K562 (cell line): ENCODE results near the gene NUP133. TPM values are rescaled to one million over a fixed set of nuclear protein-coding genes. Genes with fewer than 3 reads are reported as not detected.

Source experiments
- ATAC-seq: fragments of 200-7000 bp; cut with Tn5 transposase; 3 replicates; pipeline ENCODE4 v1.9.1; 2020; ENCODE audit warnings: moderate library complexity
- BruUV-seq: library from RNA; stranded (reverse); fragments of 400-500 nt; replicated peaks from 2 replicates; lab custom pipeline; 2021; lab: Mats Ljungman, UMichigan
- CTCF ChIA-PET: fragments of 300-600 bp; formaldehyde crosslinking; extraction: SDS; loops from one replicate; lab custom pipeline; 2021; ENCODE audit warnings: low intra/inter-chr PET ratio; lab: Yijun Ruan, JAX
- POLR2A ChIA-PET: fragments of 300-600, 350-650 bp; sonication (Branson Sonifier 250); formaldehyde crosslinking; extraction: SDS; loops from one replicate; lab custom pipeline; 2021; ENCODE audit warnings: antibody characterized with exemption, inconsistent platforms; lab: Yijun Ruan, JAX
- DNase-seq, 4 experiments: peaks; one replicate each; pipeline versions ENCODE4 v3.0.0 to v3.0.0-alpha.2; 2011 to 2018; ENCODE audit warnings: low spot score in 3 of 4, mixed read lengths in 3 of 4; ENCODE audit errors: extremely low read depth in 1 of 4
- FAIRE-seq: peaks from 2 replicates; lab custom pipeline; 2011; peaks lifted over from hg19 to GRCh38; lab: Jason Lieb, UNC
- H2AFZ ChIP-seq: 2 replicates; pipeline ENCODE4 v1.6.0; 2011; ENCODE audit warnings: low read depth, low read length, control low read depth, inconsistent platforms
- H3K27ac ChIP-seq: fragments of 200-600 bp; 3 replicates; pipeline ENCODE4 v1.8.0; 2011; ENCODE audit warnings: low read depth, mild to moderate bottlenecking, control low read depth, inconsistent platforms, low read length, moderate library complexity, mixed read lengths; ENCODE audit errors: extremely low read depth
- H3K27me3 ChIP-seq, 2 experiments: fragments of 300-600 bp in 1 of 2; 2 replicates in 1 of 2; 3 replicates in 1 of 2; pipeline versions ENCODE4 v1.6.0 to v1.8.0; 2011; ENCODE audit warnings: inconsistent platforms in 2 of 2, low read length in 2 of 2, mild to moderate bottlenecking in 1 of 2, mixed read lengths in 1 of 2, moderate library complexity in 1 of 2; ENCODE audit not compliant: control insufficient read depth in 2 of 2, insufficient read depth in 2 of 2
- H3K36me3 ChIP-seq: fragments of 300-600 bp; 3 replicates; pipeline ENCODE4 v1.8.0; 2011; ENCODE audit warnings: mild to moderate bottlenecking, low read length, inconsistent platforms; ENCODE audit not compliant: control insufficient read depth, insufficient read depth
- H3K4me1 ChIP-seq, 2 experiments: fragments of 200-600 bp in 1 of 2; replicated peaks in 1 of 2; 2 replicates in 1 of 2; 3 replicates in 1 of 2; pipeline versions ENCODE4 v1.5.1 to v1.8.0; 2011; ENCODE audit warnings: inconsistent platforms in 2 of 2, low read length in 2 of 2, mild to moderate bottlenecking in 1 of 2, mixed read lengths in 1 of 2, moderate library complexity in 1 of 2; ENCODE audit not compliant: control insufficient read depth in 2 of 2, insufficient read depth in 2 of 2
- H3K4me2 ChIP-seq: 2 replicates; pipeline ENCODE4 v1.6.1; 2011; ENCODE audit warnings: low read length, control low read depth, inconsistent platforms, mixed read lengths; ENCODE audit not compliant: insufficient read depth
- H3K4me3 ChIP-seq: fragments of 200-600 bp; sonication (generic), shearing (Covaris generic); 2 replicates; pipeline ENCODE4 v1.5.1; 2016; ENCODE audit warnings: control low read depth, inconsistent platforms
- H3K79me2 ChIP-seq: fragments of 200-600 bp; 3 replicates; pipeline ENCODE4 v1.8.0; 2011; ENCODE audit warnings: low read length, inconsistent platforms; ENCODE audit not compliant: control insufficient read depth, insufficient read depth
- H3K9ac ChIP-seq, 2 experiments: 2 replicates each; pipeline versions ENCODE4 v1.6.0 to v1.6.1; 2011; ENCODE audit warnings: low read depth in 2 of 2, low read length in 2 of 2, control low read depth in 1 of 2, inconsistent platforms in 1 of 2, mild to moderate bottlenecking in 1 of 2, mixed read lengths in 1 of 2; ENCODE audit not compliant: insufficient read depth in 1 of 2
- H3K9me1 ChIP-seq: one replicate; pipeline ENCODE4 v1.6.0; 2011; ENCODE audit warnings: inconsistent platforms, mild to moderate bottlenecking, low read length, moderate library complexity; ENCODE audit not compliant: control insufficient read depth, insufficient read depth
- H3K9me3 ChIP-seq: replicated peaks from 2 replicates; pipeline ENCODE4 v1.5.1; 2011; ENCODE audit warnings: low read depth, low read length, inconsistent platforms; ENCODE audit not compliant: control insufficient read depth, insufficient read depth
- H4K20me1 ChIP-seq: replicated peaks from 2 replicates; pipeline ENCODE4 v1.6.1; 2011; ENCODE audit warnings: low read length, inconsistent platforms, mixed read lengths; ENCODE audit not compliant: control insufficient read depth, insufficient read depth
- BACH1 ChIP-seq: fragments of 200-800 bp; sonication (Bioruptor generic); IDR thresholded peaks from 2 replicates; pipeline ENCODE4 v1.6.1; 2016; ENCODE audit warnings: missing genetic modification characterization, missing compliant biosample characterization
- CCAR2 ChIP-seq: fragments of 200-400 bp; formaldehyde crosslinking; IDR thresholded peaks from 2 replicates; pipeline ENCODE4 v1.6.1; 2017; ENCODE audit warnings: mild to moderate bottlenecking, low read depth, low read length
- CREBBP ChIP-seq: IDR thresholded peaks from one replicate; pipeline ENCODE4 v1.6.1; 2012; ENCODE audit warnings: low read depth, mild to moderate bottlenecking, control low read depth, inconsistent platforms, low read length
- ETV6 ChIP-seq, 3 experiments: fragments of 150-350 bp in 1 of 3; sonication (generic) in 1 of 3; formaldehyde crosslinking in 1 of 3; IDR thresholded peaks; 2 replicates each; pipeline versions ENCODE4 v1.6.1 to v1.8.0; 2014 to 2022; ENCODE audit warnings: borderline replicate concordance in 2 of 3, low read depth in 2 of 3, antibody characterized with exemption in 1 of 3, low read length in 1 of 3, mild to moderate bottlenecking in 1 of 3, missing genetic modification reagents in 1 of 3
- HMG20B ChIP-seq: fragments of 250-450 bp; sonication (Bioruptor Pico); IDR thresholded peaks from 2 replicates; pipeline ENCODE4 v1.5.0; 2021; ENCODE audit warnings: mild to moderate bottlenecking
- KLF16 ChIP-seq: IDR thresholded peaks from 2 replicates; pipeline ENCODE4 v1.6.1; 2016; ENCODE audit warnings: antibody characterized with exemption
- MAFK ChIP-seq: IDR thresholded peaks from 2 replicates; pipeline ENCODE4 v1.6.1; 2011; ENCODE audit warnings: low read length, improper control_type of control experiment
- MYC ChIP-seq, 2 experiments: fragments of 250-450 bp in 1 of 2; sonication (Bioruptor Pico) in 1 of 2; IDR thresholded peaks; 2 replicates each; pipeline versions ENCODE4 v1.5.1 to v1.6.1; 2012 to 2021; ENCODE audit warnings: low read depth in 2 of 2, borderline replicate concordance in 1 of 2, improper control_type of control experiment in 1 of 2, low read length in 1 of 2, mild to moderate bottlenecking in 1 of 2, moderate library complexity in 1 of 2
- NFXL1 ChIP-seq: fragments of 450-650 bp; formaldehyde crosslinking; IDR thresholded peaks from 2 replicates; pipeline ENCODE4 v1.4.0; 2021; ENCODE audit warnings: mild to moderate bottlenecking
- SRF ChIP-seq, 2 experiments: fragments of 250-450, 450-650 bp in 1 of 2; sonication (Bioruptor Pico) in 1 of 2; sonication (generic) in 1 of 2; formaldehyde crosslinking; IDR thresholded peaks; 2 replicates each; pipeline versions ENCODE4 v1.5.0 to v1.5.1; 2020 to 2022; ENCODE audit warnings: mild to moderate bottlenecking in 1 of 2, missing genetic modification reagents in 1 of 2
- TEAD1 ChIP-seq, 2 experiments: fragments of 450-650 bp in 1 of 2; sonication (generic) in 1 of 2; formaldehyde crosslinking; IDR thresholded peaks; 2 replicates each; pipeline versions ENCODE4 v1.4.0 to v1.8.0; 2020 to 2022; ENCODE audit warnings: mild to moderate bottlenecking in 2 of 2, missing genetic modification reagents in 1 of 2
- ZNF174 ChIP-seq: fragments of 250-450 bp; sonication (Bioruptor Pico); IDR thresholded peaks from 2 replicates; pipeline ENCODE4 v1.4.0; 2020; ENCODE audit warnings: mild to moderate bottlenecking
- ZNF217 ChIP-seq: sonication (generic); formaldehyde crosslinking; IDR thresholded peaks from 2 replicates; pipeline ENCODE4 v1.8.0; 2022; ENCODE audit warnings: mild to moderate bottlenecking, missing genetic modification reagents
- WGBS: fragments of 100-300 bp; shearing (Covaris generic); methylation state at CpG from one replicate; pipeline ENCODE4 v1.1.6; 2016; ENCODE audit warnings: low coverage, mixed read lengths; ENCODE audit not compliant: insufficient coverage; ENCODE audit errors: missing lambda C conversion rate; 5-methylcytosine and 5-hydroxymethylcytosine counted together
- in situ Hi-C: fragments of 300-500 bp; cut with MboI; formaldehyde crosslinking; loops from 4 replicates; pipeline ENCODE4 v1.15.0; 2018; ENCODE audit warnings: inconsistent platforms, mixed read lengths
- intact Hi-C: fragments of 100-400 bp; cut with micrococcal nuclease; formaldehyde crosslinking; loops from 2 replicates; pipeline ENCODE4 v1.14.2; 2022
- polyA plus RNA-seq, 8 experiments: library from polyadenylated mRNA; depleted of rRNA in 4 of 8; stranded (reverse) in 5 of 8; unstranded in 3 of 8; fragments of >200 nt; fragmentation: Nextera tagmentation in 2 of 8; fragmentation: Illumina TruSeq in 1 of 8; extraction: Ambion mirVana in 2 of 8; extraction: Trizol in 1 of 8; gene quantifications; 2 replicates each; pipeline versions ENCODE4 v1.2.1 to v1.2.3, GENCODE V29; 2011 to 2014; ENCODE audit warnings: inconsistent platforms in 1 of 8, missing spikeins in 1 of 8
- total RNA-seq, 7 experiments: library from RNA; depleted of rRNA in 6 of 7; stranded (reverse); fragments of >200 nt in 6 of 7; fragmentation: Illumina TruSeq in 2 of 7; extraction: Trizol in 2 of 7; gene quantifications; 2 replicates each; pipeline versions ENCODE4 v1.2.1 to v1.2.3, GENCODE V29; 2011 to 2021; ENCODE audit warnings: low replicate concordance in 1 of 7
- TF ChIP-seq, protein P1 (sequence below), 2 experiments: fragments of 200-800 bp in 1 of 2; sonication (Bioruptor generic) in 1 of 2; sonication (generic) in 1 of 2; formaldehyde crosslinking in 1 of 2; IDR thresholded peaks in 1 of 2; conservative IDR thresholded peaks in 1 of 2; 2 replicates each; pipeline versions ENCODE4 v1.5.0 to v1.6.1; 2016 to 2020; ENCODE audit warnings: missing compliant biosample characterization in 1 of 2, missing genetic modification characterization in 1 of 2, missing genetic modification reagents in 1 of 2
- TF ChIP-seq, protein P2 (sequence below): sonication (generic); formaldehyde crosslinking; IDR thresholded peaks from 2 replicates; pipeline ENCODE4 v1.8.1; 2023; ENCODE audit warnings: mild to moderate bottlenecking, missing genetic modification reagents
- TF ChIP-seq, protein P3 (sequence below): fragments of 450-650 bp; IDR thresholded peaks from 2 replicates; pipeline ENCODE4 v1.7.0; 2016; ENCODE audit warnings: borderline replicate concordance

The NUP133 gene
- total and polyA plus RNA-seq, 9 of the 15 experiments (the other 6 are each of a cell fraction or from before 2014, with no cell fraction given) = 21.7 to 85.1 (median 61.3) TPM

DNA sequence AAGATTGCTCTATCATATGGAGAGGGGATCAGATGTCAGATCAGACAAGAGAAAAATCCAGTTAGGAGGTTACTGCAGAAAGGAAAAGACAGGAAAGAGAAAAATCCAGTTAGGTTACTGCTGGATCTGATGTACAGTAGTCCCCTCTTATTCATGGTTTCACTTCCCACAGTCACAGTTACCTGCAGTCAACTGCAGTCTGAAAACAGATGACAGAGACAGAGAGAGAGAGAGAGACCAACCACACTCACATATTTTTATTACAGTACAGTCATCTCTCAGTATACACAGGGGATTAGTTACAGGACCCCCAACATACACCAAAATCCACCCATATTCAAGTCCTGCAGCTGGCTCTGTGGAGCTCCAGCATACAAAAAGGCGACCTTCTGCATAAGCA lies 29.3 kb downstream of the NUP133 start:
- POLR2A ChIA-PET = interaction anchor here (1.5 kb wide), 1 partner anchor 11 kb away, joined by 3 read pairs; no protein-coding TSS in a partner anchor
- H3K36me3 ChIP-seq = peaks cover 88% of the 10 kb centered on the region

More for the DNA sequence above, 29.3 kb downstream of the NUP133 start:
- Histone ChIP-seq H3K79me2 (no peaks in the 10 kb centered on the region), H3K9me1 (no peaks in the 10 kb centered on the region), H3K9ac (no peak overlapping the region), H2AFZ (no peak overlapping the region), H3K4me3 (no peak overlapping the region)
- intact Hi-C loops = no loop called here
- ATAC-seq = no peak
- 72% methylated on average over 1 of the region's 1 CpG for WGBS
- FAIRE-seq = no peak
- TF ChIP-seq NFXL1 (CRISPR knock-in tag) (no peak), ZNF217 (CRISPR knock-in tag) (no peak), CCAR2 (no peak), SRF (CRISPR knock-in tag; IDR thresholded peaks at IDR 0.05) (no peak), CREBBP (no peak), MYC (IDR thresholded peaks at IDR 0.05; ENCODE audit: low read depth, low read length) (no peak), MYC (CRISPR knock-in tag; IDR thresholded peaks at IDR 0.05; ENCODE audit: borderline replicate concordance, low read depth) (no peak), MAFK (no peak), ETV6 (IDR thresholded peaks at IDR 0.05; ENCODE audit: borderline replicate concordance in 1 of 2, low read depth in 2 of 2, low read length in 1 of 2) (no peak), ETV6 (CRISPR knock-in tag; IDR thresholded peaks at IDR 0.05; ENCODE audit: borderline replicate concordance) (no peak), TEAD1 (CRISPR knock-in tag; IDR thresholded peaks at IDR 0.05) (no peak), BACH1 (tag) (no peak), HMG20B (CRISPR knock-in tag) (no peak), KLF16 (no peak), ZNF174 (no peak)
- TF ChIP-seq, protein P1, sequence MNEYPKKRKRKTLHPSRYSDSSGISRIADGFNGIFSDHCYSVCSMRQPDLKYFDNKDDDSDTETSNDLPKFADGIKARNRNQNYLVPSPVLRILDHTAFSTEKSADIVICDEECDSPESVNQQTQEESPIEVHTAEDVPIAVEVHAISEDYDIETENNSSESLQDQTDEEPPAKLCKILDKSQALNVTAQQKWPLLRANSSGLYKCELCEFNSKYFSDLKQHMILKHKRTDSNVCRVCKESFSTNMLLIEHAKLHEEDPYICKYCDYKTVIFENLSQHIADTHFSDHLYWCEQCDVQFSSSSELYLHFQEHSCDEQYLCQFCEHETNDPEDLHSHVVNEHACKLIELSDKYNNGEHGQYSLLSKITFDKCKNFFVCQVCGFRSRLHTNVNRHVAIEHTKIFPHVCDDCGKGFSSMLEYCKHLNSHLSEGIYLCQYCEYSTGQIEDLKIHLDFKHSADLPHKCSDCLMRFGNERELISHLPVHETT (CRISPR knock-in tag; conservative IDR thresholded peaks at IDR 0.05 in 1 of 2, IDR thresholded peaks at IDR 0.05 in 1 of 2) = no peak
- TF ChIP-seq, protein P2, sequence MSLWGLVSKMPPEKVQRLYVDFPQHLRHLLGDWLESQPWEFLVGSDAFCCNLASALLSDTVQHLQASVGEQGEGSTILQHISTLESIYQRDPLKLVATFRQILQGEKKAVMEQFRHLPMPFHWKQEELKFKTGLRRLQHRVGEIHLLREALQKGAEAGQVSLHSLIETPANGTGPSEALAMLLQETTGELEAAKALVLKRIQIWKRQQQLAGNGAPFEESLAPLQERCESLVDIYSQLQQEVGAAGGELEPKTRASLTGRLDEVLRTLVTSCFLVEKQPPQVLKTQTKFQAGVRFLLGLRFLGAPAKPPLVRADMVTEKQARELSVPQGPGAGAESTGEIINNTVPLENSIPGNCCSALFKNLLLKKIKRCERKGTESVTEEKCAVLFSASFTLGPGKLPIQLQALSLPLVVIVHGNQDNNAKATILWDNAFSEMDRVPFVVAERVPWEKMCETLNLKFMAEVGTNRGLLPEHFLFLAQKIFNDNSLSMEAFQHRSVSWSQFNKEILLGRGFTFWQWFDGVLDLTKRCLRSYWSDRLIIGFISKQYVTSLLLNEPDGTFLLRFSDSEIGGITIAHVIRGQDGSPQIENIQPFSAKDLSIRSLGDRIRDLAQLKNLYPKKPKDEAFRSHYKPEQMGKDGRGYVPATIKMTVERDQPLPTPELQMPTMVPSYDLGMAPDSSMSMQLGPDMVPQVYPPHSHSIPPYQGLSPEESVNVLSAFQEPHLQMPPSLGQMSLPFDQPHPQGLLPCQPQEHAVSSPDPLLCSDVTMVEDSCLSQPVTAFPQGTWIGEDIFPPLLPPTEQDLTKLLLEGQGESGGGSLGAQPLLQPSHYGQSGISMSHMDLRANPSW (CRISPR knock-in tag) = no peak
- TF ChIP-seq, protein P3, sequence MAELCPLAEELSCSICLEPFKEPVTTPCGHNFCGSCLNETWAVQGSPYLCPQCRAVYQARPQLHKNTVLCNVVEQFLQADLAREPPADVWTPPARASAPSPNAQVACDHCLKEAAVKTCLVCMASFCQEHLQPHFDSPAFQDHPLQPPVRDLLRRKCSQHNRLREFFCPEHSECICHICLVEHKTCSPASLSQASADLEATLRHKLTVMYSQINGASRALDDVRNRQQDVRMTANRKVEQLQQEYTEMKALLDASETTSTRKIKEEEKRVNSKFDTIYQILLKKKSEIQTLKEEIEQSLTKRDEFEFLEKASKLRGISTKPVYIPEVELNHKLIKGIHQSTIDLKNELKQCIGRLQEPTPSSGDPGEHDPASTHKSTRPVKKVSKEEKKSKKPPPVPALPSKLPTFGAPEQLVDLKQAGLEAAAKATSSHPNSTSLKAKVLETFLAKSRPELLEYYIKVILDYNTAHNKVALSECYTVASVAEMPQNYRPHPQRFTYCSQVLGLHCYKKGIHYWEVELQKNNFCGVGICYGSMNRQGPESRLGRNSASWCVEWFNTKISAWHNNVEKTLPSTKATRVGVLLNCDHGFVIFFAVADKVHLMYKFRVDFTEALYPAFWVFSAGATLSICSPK = no peak
- TF ChIP-seq, all 486 proteins: peak for 0
- no TSS peak for BruUV-seq
- H3K9me3 ChIP-seq = no peaks in the 10 kb centered on the region
- no peak for DNase-seq
- no peaks in the 10 kb centered on the region for H3K27me3 ChIP-seq
- in situ Hi-C loops = loop anchor here (10.0 kb wide), 1 partner anchor 794 kb away; no protein-coding TSS in a partner anchor
- no peak overlapping the region for H3K4me2 ChIP-seq
- CTCF ChIA-PET = interaction anchor here (4.1 kb wide), 1 partner anchor 220 kb away, joined by 50 read pairs; no protein-coding TSS in a partner anchor
- peaks cover 0 to 8% of the 10 kb centered on the region in 2 experiments; a peak in 1 of 5 replicates for H3K4me1 ChIP-seq
- H3K27ac ChIP-seq = no peak overlapping the region
- H4K20me1 ChIP-seq = no peaks in the 10 kb centered on the region; the same call in 1 of the 2 replicates
